GM12878 (cell line): ENCODE results near the gene LCA5. TPM values are rescaled to one million over a fixed set of nuclear protein-coding genes. Genes with fewer than 3 reads are reported as not detected.
A peak's percentile ranks its signal among the peaks of the same experiment; 100 is the strongest.

Source experiments
- ATAC-seq: fragments of 200-7000 bp; cut with Tn5 transposase; 3 replicates; pipeline ENCODE4 v1.9.1; 2020; ENCODE audit warnings: mild to moderate bottlenecking, moderate library complexity
- BruUV-seq: library from RNA; stranded (reverse); fragments of 400-500 nt; replicated peaks from 2 replicates; lab custom pipeline; 2021; lab: Mats Ljungman, UMichigan
- CTCF ChIA-PET: fragments of 300-600 bp; sonication (Branson Sonifier 250); formaldehyde crosslinking; extraction: SDS; loops from one replicate; lab custom pipeline; 2021; ENCODE audit warnings: inconsistent platforms; lab: Yijun Ruan, JAX
- POLR2A ChIA-PET: fragments of 350-600 bp; formaldehyde crosslinking; extraction: SDS; loops from one replicate; lab custom pipeline; 2021; ENCODE audit warnings: inconsistent platforms; lab: Charles Lee
- RAD21 ChIA-PET: fragments of 300-600 bp; sonication (Branson Sonifier 250); formaldehyde crosslinking; loops from one replicate; lab custom pipeline; 2023; ENCODE audit warnings: antibody characterized with exemption; ENCODE audit not compliant: unreplicated experiment; lab: Charles Lee
- SMC1A ChIA-PET: fragments of 300-600 bp; sonication (Branson Sonifier 250); formaldehyde crosslinking; loops from one replicate; lab custom pipeline; 2023; ENCODE audit not compliant: unreplicated experiment, uncharacterized antibody; lab: Charles Lee
- DNase-seq: peaks from one replicate; pipeline ENCODE4 v3.0.0-alpha.2; 2011; ENCODE audit warnings: low read depth, low spot score
- FAIRE-seq: peaks from 3 replicates; lab custom pipeline; 2011; peaks lifted over from hg19 to GRCh38; lab: Jason Lieb, UNC
- H2AFZ ChIP-seq: 2 replicates; pipeline ENCODE4 v1.6.0; 2011; ENCODE audit warnings: low read depth, low read length, control low read depth; ENCODE audit not compliant: control insufficient read depth
- H3K27ac ChIP-seq: 2 replicates; pipeline ENCODE4 v1.5.1; 2011; ENCODE audit warnings: control low read depth; ENCODE audit not compliant: control insufficient read depth, insufficient read depth
- H3K27me3 ChIP-seq, 2 experiments: replicated peaks in 1 of 2; 2 replicates each; pipeline versions ENCODE4 v1.6.0 to v1.6.1; 2011; ENCODE audit warnings: low read length in 1 of 2; ENCODE audit not compliant: control insufficient read depth in 2 of 2, insufficient read depth in 2 of 2
- H3K36me3 ChIP-seq, 2 experiments: 2 replicates each; pipeline ENCODE4 v1.5.1; 2011; ENCODE audit warnings: low read length in 1 of 2; ENCODE audit not compliant: control insufficient read depth in 2 of 2, insufficient read depth in 2 of 2
- H3K4me1 ChIP-seq: 2 replicates; pipeline ENCODE4 v1.6.1; 2011; ENCODE audit warnings: mild to moderate bottlenecking, low read length, moderate library complexity, mixed read lengths; ENCODE audit not compliant: control insufficient read depth, insufficient read depth
- H3K4me2 ChIP-seq: 2 replicates; pipeline ENCODE4 v1.6.0; 2011; ENCODE audit warnings: control low read depth; ENCODE audit not compliant: control insufficient read depth, insufficient read depth
- H3K4me3 ChIP-seq: fragments of 200-600 bp; sonication (generic); 2 replicates; pipeline ENCODE4 v1.5.1; 2016
- H3K79me2 ChIP-seq: 2 replicates; pipeline ENCODE4 v1.6.0; 2011; ENCODE audit warnings: low read length; ENCODE audit not compliant: control insufficient read depth, insufficient read depth
- H3K9ac ChIP-seq: 2 replicates; pipeline ENCODE4 v1.8.0; 2011; ENCODE audit warnings: low read length, control low read depth, mixed read lengths; ENCODE audit not compliant: control insufficient read depth, insufficient read depth
- H3K9me3 ChIP-seq: replicated peaks from 3 replicates; pipeline ENCODE4 v1.5.1; 2011; ENCODE audit warnings: mild to moderate bottlenecking, low read length; ENCODE audit not compliant: control insufficient read depth, insufficient read depth
- H4K20me1 ChIP-seq: 2 replicates; pipeline ENCODE4 v1.6.0; 2011; ENCODE audit not compliant: control insufficient read depth, insufficient read depth
- CTCF ChIP-seq, 3 experiments: IDR thresholded peaks in 2 of 3; conservative IDR thresholded peaks in 1 of 3; 2 replicates each; pipeline ENCODE4 v1.5.1; 2011; ENCODE audit warnings: low read depth in 3 of 3, low read length in 3 of 3, mild to moderate bottlenecking in 3 of 3, control low read depth in 2 of 3, moderate library complexity in 2 of 3, inconsistent platforms in 1 of 3, mixed read lengths in 1 of 3; ENCODE audit not compliant: control insufficient read depth in 2 of 3, insufficient read depth in 1 of 3; ENCODE audit errors: extremely low read depth in 1 of 3
- IKZF1 ChIP-seq: fragments of 450-650 bp; conservative IDR thresholded peaks from 2 replicates; pipeline ENCODE4 v1.6.1; 2017; ENCODE audit warnings: antibody characterized with exemption, mild to moderate bottlenecking
- KLF5 ChIP-seq: fragments of 450-650 bp; IDR thresholded peaks from 2 replicates; pipeline ENCODE4 v1.6.1; 2014; ENCODE audit warnings: mild to moderate bottlenecking; ENCODE audit not compliant: partially characterized antibody
- PAX8 ChIP-seq: fragments of 450-650 bp; IDR thresholded peaks from 2 replicates; pipeline ENCODE4 v1.6.1; 2017; ENCODE audit warnings: mild to moderate bottlenecking, moderate library complexity
- SREBF2 ChIP-seq: IDR thresholded peaks from 2 replicates; pipeline ENCODE4 v1.6.1; 2012; ENCODE audit warnings: mild to moderate bottlenecking, low read length
- YBX1 ChIP-seq: fragments of 450-650 bp; IDR thresholded peaks from 2 replicates; pipeline ENCODE4 v1.6.1; 2016; ENCODE audit warnings: antibody characterized with exemption
- ZNF24 ChIP-seq: fragments of 450-650 bp; IDR thresholded peaks from 2 replicates; pipeline ENCODE4 v1.6.1; 2017; ENCODE audit warnings: antibody characterized with exemption, mild to moderate bottlenecking
- ZNF592 ChIP-seq: fragments of 450-650 bp; IDR thresholded peaks from 2 replicates; pipeline ENCODE4 v1.6.1; 2017; ENCODE audit warnings: mild to moderate bottlenecking, moderate library complexity
- ZZZ3 ChIP-seq: IDR thresholded peaks from 2 replicates; pipeline ENCODE4 v1.6.1; 2011; ENCODE audit warnings: low read depth; ENCODE audit not compliant: control insufficient read depth, insufficient read length
- WGBS: methylation state at CpG from one replicate; pipeline ENCODE4 v1.1.6; 2016; ENCODE audit warnings: low lambda C conversion rate; ENCODE audit not compliant: insufficient replicate concordance, insufficient coverage; ENCODE audit errors: missing lambda C conversion rate; 5-methylcytosine and 5-hydroxymethylcytosine counted together
- in situ Hi-C: fragments of 300-500 bp; cut with MboI; formaldehyde crosslinking; loops from 9 replicates; pipeline ENCODE4 v1.14.3; 2018; ENCODE audit warnings: mixed read lengths
- intact Hi-C: fragments of 100-400 bp; cut with micrococcal nuclease; formaldehyde crosslinking; loops from one replicate; pipeline ENCODE4 v1.14.2; 2022; ENCODE audit not compliant: unreplicated experiment
- polyA plus RNA-seq, 11 experiments: library from polyadenylated mRNA; depleted of rRNA in 4 of 11; unstranded in 6 of 11; stranded (reverse) in 5 of 11; fragments of >200 nt; fragmentation: Nextera tagmentation in 4 of 11; fragmentation: Illumina TruSeq in 1 of 11; extraction: Ambion mirVana in 4 of 11; extraction: Trizol in 1 of 11; gene quantifications; 1 replicate in 1 of 11; 2 replicates in 10 of 11; pipeline versions ENCODE4 v1.2.1 to v1.2.3, GENCODE V29; 2011 to 2016; ENCODE audit warnings: inconsistent platforms in 2 of 11, missing spikeins in 2 of 11, low read depth in 1 of 11
- total RNA-seq, 4 experiments: library from RNA; depleted of rRNA in 3 of 4; stranded (reverse); fragments of >200 nt in 3 of 4; fragmentation: Illumina TruSeq in 1 of 4; extraction: Trizol in 1 of 4; gene quantifications; 2 replicates each; pipeline versions ENCODE4 v1.2.1 to v1.2.3, GENCODE V29; 2013 to 2021
- TF ChIP-seq, protein P1 (sequence below): IDR thresholded peaks from 2 replicates; pipeline ENCODE4 v1.6.1; 2012; ENCODE audit warnings: low read depth, low read length, improper control_type of control experiment
- TF ChIP-seq, protein P2 (sequence below): IDR thresholded peaks from 2 replicates; pipeline ENCODE4 v1.6.1; 2011; ENCODE audit warnings: borderline replicate concordance, low read depth, mild to moderate bottlenecking, moderate library complexity, low read length; ENCODE audit not compliant: insufficient read depth, poor library complexity, severe bottlenecking
- TF ChIP-seq, protein P3 (sequence below): fragments of 450-650 bp; IDR thresholded peaks from 2 replicates; pipeline ENCODE4 v1.6.1; 2017; ENCODE audit warnings: borderline replicate concordance

The LCA5 gene
- total and polyA plus RNA-seq, 10 of the 15 experiments (the other 5 are each of a cell fraction or from before 2014, with no cell fraction given) = 0.13 to 0.45 (median 0.27) TPM

GRCh38 chr6:79543886-79544285 lies 6.7 kb upstream of the LCA5 start (continued):
- no peak for TF ChIP-seq ZZZ3
- TF ChIP-seq, protein P1, sequence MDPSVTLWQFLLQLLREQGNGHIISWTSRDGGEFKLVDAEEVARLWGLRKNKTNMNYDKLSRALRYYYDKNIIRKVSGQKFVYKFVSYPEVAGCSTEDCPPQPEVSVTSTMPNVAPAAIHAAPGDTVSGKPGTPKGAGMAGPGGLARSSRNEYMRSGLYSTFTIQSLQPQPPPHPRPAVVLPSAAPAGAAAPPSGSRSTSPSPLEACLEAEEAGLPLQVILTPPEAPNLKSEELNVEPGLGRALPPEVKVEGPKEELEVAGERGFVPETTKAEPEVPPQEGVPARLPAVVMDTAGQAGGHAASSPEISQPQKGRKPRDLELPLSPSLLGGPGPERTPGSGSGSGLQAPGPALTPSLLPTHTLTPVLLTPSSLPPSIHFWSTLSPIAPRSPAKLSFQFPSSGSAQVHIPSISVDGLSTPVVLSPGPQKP = no peak
- TF ChIP-seq ZNF24 = no peak
- TF ChIP-seq, all 136 proteins: peak for 5

DNA sequence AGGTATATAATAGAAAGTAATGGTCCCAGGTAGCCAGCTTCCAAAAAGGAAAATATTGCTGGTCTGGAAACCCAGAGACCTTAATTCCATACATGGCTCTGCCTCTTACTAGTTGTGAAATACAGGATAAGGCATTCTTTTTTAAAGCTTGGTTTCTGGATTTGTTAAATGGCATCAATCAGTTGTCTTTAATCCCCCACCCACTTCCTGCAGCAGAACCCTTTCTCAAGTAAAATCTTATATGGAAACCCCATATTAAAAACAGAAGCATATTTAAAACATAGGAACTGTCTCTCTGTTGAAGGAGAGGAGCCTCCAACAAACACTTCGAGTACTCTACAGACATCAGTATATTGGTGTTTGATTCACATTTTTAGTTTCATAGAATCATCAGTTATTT lies 6.2 kb upstream of the LCA5 start:
- DNase-seq (no peak), FAIRE-seq (no peak), ATAC-seq (no peak)
- Histone ChIP-seq H2AFZ (no peak overlapping the region), H3K27me3 (no peaks in the 10 kb centered on the region), H3K4me2 (peak overlapping the region; percentile 82), H3K4me1 (peaks cover 21% of the 10 kb centered on the region), H3K27ac (peak overlapping the region; percentile 75; the same call in 1 of the 2 replicates), H3K9me3 (no peaks in the 10 kb centered on the region), H3K9ac (no peak overlapping the region), H3K36me3 (no peaks in the 10 kb centered on the region), H3K79me2 (no peaks in the 10 kb centered on the region), H3K4me3 (no peak overlapping the region; the same call in 1 of the 2 replicates), H4K20me1 (no peaks in the 10 kb centered on the region)
- WGBS = 88% methylated on average over 1 of the region's 1 CpG
- ChIA-PET CTCF (interaction anchor here (1.0 kb wide), 1 partner anchor 36 kb away, joined by 3 read pairs; no protein-coding TSS in a partner anchor), RAD21 (no interaction called here), POLR2A (no interaction called here), SMC1A (interaction anchor here (1.2 kb wide), 1 partner anchor 76 kb away, joined by 3 read pairs; no protein-coding TSS in a partner anchor)
- in situ Hi-C loops (no loop called here), intact Hi-C loops (loop anchor here (10.0 kb wide), 1 partner anchor 679 kb away; the partner anchor contains the start of gene IRAK1BP1)
- BruUV-seq = no TSS peak
- TF ChIP-seq, protein P2, sequence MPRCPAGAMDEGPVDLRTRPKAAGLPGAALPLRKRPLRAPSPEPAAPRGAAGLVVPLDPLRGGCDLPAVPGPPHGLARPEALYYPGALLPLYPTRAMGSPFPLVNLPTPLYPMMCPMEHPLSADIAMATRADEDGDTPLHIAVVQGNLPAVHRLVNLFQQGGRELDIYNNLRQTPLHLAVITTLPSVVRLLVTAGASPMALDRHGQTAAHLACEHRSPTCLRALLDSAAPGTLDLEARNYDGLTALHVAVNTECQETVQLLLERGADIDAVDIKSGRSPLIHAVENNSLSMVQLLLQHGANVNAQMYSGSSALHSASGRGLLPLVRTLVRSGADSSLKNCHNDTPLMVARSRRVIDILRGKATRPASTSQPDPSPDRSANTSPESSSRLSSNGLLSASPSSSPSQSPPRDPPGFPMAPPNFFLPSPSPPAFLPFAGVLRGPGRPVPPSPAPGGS = no peak
- TF ChIP-seq SREBF2 (no peak), PAX8 (no peak), IKZF1 (no peak), CTCF (IDR thresholded peaks at IDR 0.05 in 2 of 3, conservative IDR thresholded peaks at IDR 0.05 in 1 of 3; ENCODE audit: control insufficient read depth in 2 of 3, extremely low read depth in 1 of 3, insufficient read depth in 1 of 3, low read depth in 3 of 3, low read length in 3 of 3) (no peak), YBX1 (no peak), KLF5 (no peak), ZNF592 (no peak)
- TF ChIP-seq, protein P3, sequence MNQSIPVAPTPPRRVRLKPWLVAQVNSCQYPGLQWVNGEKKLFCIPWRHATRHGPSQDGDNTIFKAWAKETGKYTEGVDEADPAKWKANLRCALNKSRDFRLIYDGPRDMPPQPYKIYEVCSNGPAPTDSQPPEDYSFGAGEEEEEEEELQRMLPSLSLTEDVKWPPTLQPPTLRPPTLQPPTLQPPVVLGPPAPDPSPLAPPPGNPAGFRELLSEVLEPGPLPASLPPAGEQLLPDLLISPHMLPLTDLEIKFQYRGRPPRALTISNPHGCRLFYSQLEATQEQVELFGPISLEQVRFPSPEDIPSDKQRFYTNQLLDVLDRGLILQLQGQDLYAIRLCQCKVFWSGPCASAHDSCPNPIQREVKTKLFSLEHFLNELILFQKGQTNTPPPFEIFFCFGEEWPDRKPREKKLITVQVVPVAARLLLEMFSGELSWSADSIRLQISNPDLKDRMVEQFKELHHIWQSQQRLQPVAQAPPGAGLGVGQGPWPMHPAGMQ = no peak
